H1 (cell line): ENCODE data around the gene DNAJC28. TPM values are rescaled to one million over a fixed set of nuclear protein-coding genes. Genes with fewer than 3 reads are reported as not detected.

Experiments used
- TEAD4 ChIP-seq: IDR thresholded peaks from 2 replicates; pipeline ENCODE4 v1.6.1; 2012; ENCODE audit warnings: low read depth, low read length, inconsistent platforms, mixed read lengths
- polyA plus RNA-seq, 7 experiments: library from polyadenylated mRNA; depleted of rRNA in 3 of 7; stranded (reverse) in 5 of 7; unstranded in 2 of 7; fragments of >200 nt in 5 of 7; fragments of 200-250 nt in 2 of 7; gene quantifications; 1 replicate in 5 of 7; 2 replicates in 1 of 7; 4 replicates in 1 of 7; pipeline versions ENCODE4 v1.2.1 to v1.2.3, GENCODE V29; 2011 to 2013; ENCODE audit warnings: missing spikeins in 2 of 7, mixed read lengths in 2 of 7
- total RNA-seq: library from RNA; stranded (reverse); fragmentation: NEBNext Ultra II Directional; extraction: Animal tissue kit (Norgen Biotek cat#: 25700); gene quantifications from 2 replicates; pipeline ENCODE4 v1.2.1, GENCODE V29; 2021

The DNAJC28 gene
- total and polyA plus RNA-seq, 2 of the 8 experiments (the other 6 are each of a cell fraction or from before 2014, with no cell fraction given), result 0.97 to 4.3 TPM

GRCh38 chr21:33488936-33489335 is 2.6 kb downstream of the DNAJC28 start (continued):
- no peak for TF ChIP-seq TEAD4
- TF ChIP-seq, all 59 proteins: peak for 0
